HG03558 (cell line): ENCODE measurements around the gene GPHA2.

Experiments used
- ATAC-seq: cut with Tn5 transposase; IDR thresholded peaks from one replicate; pipeline ENCODE4 v1.9.1; 2021; ENCODE audit warnings: moderate number of reproducible peaks; ENCODE audit not compliant: unreplicated experiment; ENCODE audit errors: extremely low read depth

The GPHA2 gene

GRCh38 chr11:64893194-64894069 lies 42.3 kb downstream of the GPHA2 start:
- no peak for ATAC-seq

GRCh38 chr11:64892838-64893193 lies 42.9 kb downstream of the GPHA2 start:
- no peak for ATAC-seq

- ATAC-seq, result no peak
These were observed 43.3 kb downstream of the GPHA2 start for GRCh38 chr11:64892411-64892831.

- no peak for ATAC-seq
These were observed 43.8 kb downstream of the GPHA2 start for GRCh38 chr11:64891880-64892279.

DNA sequence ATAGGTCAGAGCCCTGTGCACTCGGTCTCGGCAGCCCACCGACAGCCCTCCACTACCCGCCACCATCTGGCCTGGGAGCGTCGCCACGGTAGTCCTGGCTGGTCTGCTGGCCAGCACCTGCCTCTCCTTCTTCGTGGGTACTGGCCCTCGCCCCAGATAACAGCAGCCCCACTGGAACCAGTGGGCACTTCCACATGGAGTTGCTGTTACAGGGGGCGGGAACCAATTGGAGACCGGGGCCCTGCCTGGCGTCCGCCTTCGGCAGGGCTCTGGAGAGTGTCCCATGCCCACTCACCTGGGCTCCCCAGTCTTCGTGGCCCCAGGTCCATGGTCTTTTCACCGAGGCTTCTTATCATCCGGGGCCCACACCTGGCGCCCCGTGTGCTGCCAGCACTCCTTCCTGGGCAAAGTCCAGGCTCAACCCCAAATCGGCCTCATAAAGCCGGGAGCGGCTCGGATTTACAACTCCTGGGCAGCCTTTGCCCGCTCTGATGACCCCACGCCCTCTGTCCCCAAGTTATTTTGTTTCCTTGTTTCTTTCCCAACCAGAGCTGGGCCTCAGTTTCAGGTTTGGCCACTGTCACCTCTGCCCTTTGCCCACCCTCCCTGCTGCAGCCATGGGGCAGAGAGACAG lies 44.4 kb downstream of the GPHA2 start:
- no peak for ATAC-seq

DNA sequence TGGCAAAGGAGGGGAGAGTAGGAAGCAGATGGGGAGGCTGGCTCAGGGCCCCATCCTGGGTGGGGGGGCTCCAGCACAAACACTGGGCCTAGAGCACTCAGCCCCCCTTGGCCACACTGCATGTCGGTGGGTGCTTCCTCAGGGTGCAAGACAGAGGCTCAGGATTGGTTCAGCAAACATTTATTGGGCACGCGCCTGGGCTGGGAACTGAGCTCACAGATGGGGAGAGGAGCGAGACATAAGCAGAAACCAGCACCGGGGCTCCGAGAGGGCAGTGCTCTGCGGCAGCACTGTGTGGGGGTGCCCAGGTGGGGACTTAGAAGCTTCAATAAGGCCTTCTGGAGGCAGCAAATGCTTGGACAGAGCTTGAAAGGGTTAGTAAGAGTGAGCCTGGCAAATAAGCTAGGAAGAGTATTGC lies 45.2 kb downstream of the GPHA2 start:
- ATAC-seq, result no peak

DNA sequence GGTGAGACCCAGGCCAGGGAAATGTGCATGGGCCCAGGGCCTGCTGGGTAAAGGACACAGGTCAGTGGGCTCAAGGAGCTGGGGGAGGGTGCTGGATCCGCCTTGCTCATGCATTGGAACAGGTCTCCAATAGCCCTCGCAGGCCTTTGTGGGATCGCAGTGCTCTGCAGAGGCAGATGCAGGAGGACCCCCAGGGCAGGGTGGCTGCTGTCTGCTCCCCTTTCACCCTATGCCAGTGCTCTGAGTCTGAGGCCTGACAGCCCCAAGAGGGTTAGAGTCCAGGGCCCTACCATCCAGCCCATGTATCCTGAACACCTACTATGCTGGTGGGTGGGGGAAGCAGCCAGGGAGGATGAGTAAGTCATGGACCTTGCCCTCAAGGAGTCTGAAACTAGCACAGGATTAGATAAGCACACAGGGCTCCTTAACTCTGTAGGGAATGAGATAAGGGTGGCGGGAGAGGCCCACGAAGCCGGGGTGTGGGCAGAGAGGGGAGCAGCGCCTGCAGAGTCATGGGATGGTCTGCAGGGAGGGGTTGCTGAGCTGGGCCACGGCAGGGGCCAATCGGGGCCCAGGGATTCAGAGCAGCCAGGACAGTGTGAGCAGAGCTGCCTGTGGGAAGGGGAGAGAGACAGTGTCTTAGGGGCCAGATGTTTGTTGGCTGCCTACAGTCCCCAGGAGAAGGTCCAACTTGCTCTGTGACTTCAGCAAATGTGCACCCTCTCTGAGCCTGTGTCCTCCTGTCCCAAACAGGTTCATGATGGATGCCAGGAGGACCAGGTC lies 46.8 kb downstream of the GPHA2 start:
- no peak for ATAC-seq

DNA sequence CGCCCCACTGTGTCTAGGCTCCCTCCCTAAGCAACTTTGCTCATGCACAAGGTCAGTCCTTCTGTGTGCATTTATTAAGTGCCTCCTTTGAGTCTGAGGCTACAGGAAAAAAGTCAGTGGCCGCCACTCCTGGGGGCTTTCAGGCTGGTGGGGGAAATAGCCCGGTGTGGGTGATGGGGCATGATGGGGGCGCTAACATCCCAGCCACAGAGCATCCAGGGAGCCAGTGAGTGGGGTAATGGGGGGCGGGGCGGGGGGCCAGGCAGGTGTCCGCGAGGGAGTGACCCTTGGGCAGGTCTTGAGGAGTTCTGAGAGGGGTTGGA lies 47.3 kb downstream of the GPHA2 start:
- ATAC-seq, result no peak

DNA sequence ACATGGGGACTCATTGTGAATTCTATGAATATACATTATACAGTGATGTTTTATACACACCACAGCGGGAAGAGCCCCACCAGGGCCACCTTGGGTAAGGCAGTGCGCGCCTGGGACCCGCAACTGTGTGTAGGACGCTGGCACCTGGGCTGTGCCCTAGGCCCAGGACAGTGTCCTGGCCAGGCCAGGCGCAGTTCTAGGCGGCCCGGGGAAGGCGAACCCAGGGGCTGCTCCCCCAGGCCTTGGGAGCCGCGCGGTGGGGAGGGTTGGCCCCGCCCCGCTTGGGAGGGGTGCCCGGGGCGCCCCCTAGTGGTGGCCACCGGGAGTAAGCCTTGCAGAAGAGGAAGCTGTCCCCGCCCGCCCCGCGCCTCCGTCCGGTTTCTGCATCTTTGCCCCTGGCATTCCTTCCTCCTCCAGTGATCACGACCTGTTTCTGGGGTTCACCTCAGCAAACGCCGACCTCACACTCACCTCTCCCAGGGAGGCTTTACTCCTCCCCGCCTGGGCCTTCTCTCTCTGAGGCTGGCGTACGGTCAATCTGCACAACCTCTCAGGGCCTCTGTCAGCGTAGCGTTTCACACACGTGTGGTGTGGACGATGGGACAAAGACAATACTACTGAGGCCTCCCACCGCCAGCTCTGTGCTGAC lies 47.8 kb downstream of the GPHA2 start:
- ATAC-seq, result no peak

GRCh38 chr11:64887234-64887756 lies 48.4 kb downstream of the GPHA2 start:
- ATAC-seq, result no peak

GRCh38 chr11:64885367-64886286 lies 50.1 kb downstream of the GPHA2 start:
- no peak for ATAC-seq
